Fibroblast of upper back skin (primary cell): ENCODE results near the gene TNFSF10.
"Not testable (repeated sequence)": the region's sequence is repeated elsewhere in the genome, so short reads cannot be mapped to it uniquely, and the experiment has no call there.

Source experiments
- DNase-seq: peaks from one replicate; pipeline ENCODE4 v3.0.0-alpha.2; 2013

The TNFSF10 gene

GRCh38 chr3:172543884-172544283, 20.7 kb upstream of the TNFSF10 start:
- no peak for DNase-seq

GRCh38 chr3:172543419-172543818, 20.2 kb upstream of the TNFSF10 start:
- no peak for DNase-seq

- DNase-seq: no peak
These were observed 19.8 kb upstream of the TNFSF10 start for GRCh38 chr3:172542999-172543398.

- DNase-seq: no peak
These were observed 18.8 kb upstream of the TNFSF10 start for GRCh38 chr3:172541945-172542488.

GRCh38 chr3:172540049-172540448, 16.8 kb upstream of the TNFSF10 start:
- no peak for DNase-seq

GRCh38 chr3:172539273-172539672, 16.0 kb upstream of the TNFSF10 start:
- DNase-seq: no peak

- no peak for DNase-seq
These were observed 15.3 kb upstream of the TNFSF10 start for GRCh38 chr3:172538368-172539151.

GRCh38 chr3:172537507-172538158, 14.4 kb upstream of the TNFSF10 start:
- no peak for DNase-seq

GRCh38 chr3:172536993-172537419, 13.8 kb upstream of the TNFSF10 start:
- no peak for DNase-seq

GRCh38 chr3:172536505-172536904, 13.3 kb upstream of the TNFSF10 start:
- DNase-seq: no peak

- DNase-seq: no peak
These were observed 7.3 kb upstream of the TNFSF10 start for GRCh38 chr3:172530566-172530965.

GRCh38 chr3:172530101-172530561, 6.9 kb upstream of the TNFSF10 start:
- no peak for DNase-seq

GRCh38 chr3:172528677-172529076, 5.4 kb upstream of the TNFSF10 start:
- DNase-seq: no peak

GRCh38 chr3:172527306-172527705, 4.1 kb upstream of the TNFSF10 start:
- DNase-seq: no peak

GRCh38 chr3:172525116-172525613, 1.9 kb upstream of the TNFSF10 start:
- no peak for DNase-seq

- peak; percentile 59 for DNase-seq
These were observed 1.4 kb upstream of the TNFSF10 start for GRCh38 chr3:172524611-172525010.

- DNase-seq: not testable (repeated sequence)
These were observed 1.1 kb downstream of the TNFSF10 start for GRCh38 chr3:172521837-172522726.

GRCh38 chr3:172520301-172520831, 2.9 kb downstream of the TNFSF10 start:
- peak; percentile 91 for DNase-seq

- no peak for DNase-seq
These were observed 3.5 kb downstream of the TNFSF10 start for GRCh38 chr3:172519740-172520139.

GRCh38 chr3:172518929-172519640, 4.1 kb downstream of the TNFSF10 start:
- DNase-seq: no peak

GRCh38 chr3:172517859-172518466, 5.3 kb downstream of the TNFSF10 start:
- DNase-seq: peak; percentile 63
